Heart left ventricle (tissue), 16 donors: ENCODE data around the gene PCGF3. TPM values are rescaled to one million over a fixed set of nuclear protein-coding genes. Genes with fewer than 3 reads are reported as not detected.

ENCODE experiments used
- ATAC-seq, 4 donors: fragments of 200-7000 bp; cut with Tn5 transposase; one replicate each; pipeline ENCODE4 v1.9.1; 2020 to 2022; ENCODE audit warnings: moderate library complexity in 4 of 4, mild to moderate bottlenecking in 3 of 4, moderate number of reproducible peaks in 1 of 4
- DNase-seq, 5 donors: peaks; one replicate each; pipeline ENCODE4 v3.0.0-alpha.2; 2020
- H3K27ac ChIP-seq, 12 donors: fragments of 200-600 bp; sonication (generic) in 4 of 12; one replicate each; pipeline versions ENCODE4 v1.5.0 to v1.8.0; 2016 to 2022; ENCODE audit warnings: mild to moderate bottlenecking in 2 of 12
- H3K27me3 ChIP-seq, 9 donors: fragments of 200-600 bp; sonication (generic) in 2 of 9; one replicate each; pipeline versions ENCODE4 v1.5.1 to v1.8.0; 2016 to 2022; ENCODE audit warnings: mild to moderate bottlenecking in 3 of 9
- H3K36me3 ChIP-seq, 9 donors: fragments of 200-600 bp; sonication (generic) in 2 of 9; one replicate each; pipeline versions ENCODE4 v1.5.0 to v1.8.0; 2018 to 2022; ENCODE audit warnings: mild to moderate bottlenecking in 2 of 9
- H3K4me1 ChIP-seq, 12 donors: fragments of 200-600 bp; sonication (generic) in 4 of 12; one replicate each; pipeline versions ENCODE4 v1.5.0 to v1.8.0; 2016 to 2022; ENCODE audit warnings: mild to moderate bottlenecking in 3 of 12
- H3K4me3 ChIP-seq, 12 donors: fragments of 200-600 bp; sonication (generic) in 4 of 12; one replicate each; pipeline versions ENCODE4 v1.5.0 to v1.8.0; 2017 to 2022; ENCODE audit warnings: mild to moderate bottlenecking in 9 of 12, moderate library complexity in 4 of 12
- H3K9me3 ChIP-seq, 12 donors: fragments of 200-600 bp; sonication (generic) in 4 of 12; one replicate each; pipeline versions ENCODE4 v1.5.0 to v1.8.0; 2016 to 2022; ENCODE audit warnings: mild to moderate bottlenecking in 1 of 12
- POLR2A ChIP-seq, 2 donors: fragments of 450-650 bp; IDR thresholded peaks; one replicate each; pipeline ENCODE4 v1.6.1; 2017; ENCODE audit warnings: antibody characterized with exemption in 2 of 2, mild to moderate bottlenecking in 2 of 2, moderate library complexity in 2 of 2
- WGBS, 4 donors: extraction: QIAGEN DNeasy Blood & Tissue Kit in 2 of 4; methylation state at CpG; one replicate each; pipeline versions ENCODE4 v1.1.5 to v1.1.7; 2013 to 2018; 5-methylcytosine and 5-hydroxymethylcytosine counted together
- intact Hi-C, 10 donors: fragments of 100-400 bp; cut with DNase I; formaldehyde crosslinking; loops; one replicate each; pipeline versions ENCODE4 v1.11.1 to v1.14.2; 2022
- polyA plus RNA-seq, 2 donors: library from polyadenylated mRNA; stranded (reverse); fragments of 200-250 nt; gene quantifications; one replicate each; pipeline ENCODE4 v1.2.3, GENCODE V29; 2013
- total RNA-seq, 9 donors: library from RNA; depleted of rRNA in 2 of 9; stranded (reverse); fragments of >200 nt in 2 of 9; fragmentation: NEBNext Ultra II Directional in 3 of 9; extraction: Animal tissue kit (Norgen Biotek cat#: 25700) in 3 of 9; gene quantifications; one replicate each; pipeline versions ENCODE4 v1.1.0 to v1.2.4, GENCODE V29; 2016 to 2023
- TF ChIP-seq, protein P1 (sequence below), 12 donors: fragments of 200-600 bp; sonication (generic) in 4 of 12; IDR thresholded peaks; one replicate each; pipeline versions ENCODE4 v1.5.0 to v1.8.0; 2018 to 2022; ENCODE audit warnings: antibody characterized with exemption in 12 of 12, mild to moderate bottlenecking in 5 of 12
- donor health status: ischemic (EF 13 %, LVEDD 7.1; RV severe dilation, severe dysfunction).
- donor health status: healthy with polysubstance abuse.
- donor health status: DM: no; HTN: yes; CAD: no.
- donor health status: DM: no; HTN: no; CAD: no.
- donor health status: ischemic (EF 25% LVEDD 6.9; RV normal size, moderate dysfunction).
- donor health status: ischemic (EF 25% LVEDD 5.7; RV mildly dilated, moderate dysfunction).
- donor health status: healthy.
- donor health status: DM: yes; HTN: yes; CAD: no.
- donor health status: ischemic (EF 35%, LVEDD 5.7; RV mildly dilated, moderate dysfunction).
- donor health status: nonischemic (EF 11% LVEDD 7.7; RV severe dilation, severe dysfunction).
- donor health status: DM: yes; HTN: yes; CAD: no.
- donor health status: PGD.
- donor health status: ischemic (EF 29% LVEDD 5.4; RV normal size, mild dysfunction).
- donor health status: nonischemic (EF 23%, LVEDD 6.1; RV moderate dilation, normal function).

PCGF3 gene
- total and polyA plus RNA-seq, 11 donors, result 16.2 to 45.7 (median 22.5) TPM

DNA sequence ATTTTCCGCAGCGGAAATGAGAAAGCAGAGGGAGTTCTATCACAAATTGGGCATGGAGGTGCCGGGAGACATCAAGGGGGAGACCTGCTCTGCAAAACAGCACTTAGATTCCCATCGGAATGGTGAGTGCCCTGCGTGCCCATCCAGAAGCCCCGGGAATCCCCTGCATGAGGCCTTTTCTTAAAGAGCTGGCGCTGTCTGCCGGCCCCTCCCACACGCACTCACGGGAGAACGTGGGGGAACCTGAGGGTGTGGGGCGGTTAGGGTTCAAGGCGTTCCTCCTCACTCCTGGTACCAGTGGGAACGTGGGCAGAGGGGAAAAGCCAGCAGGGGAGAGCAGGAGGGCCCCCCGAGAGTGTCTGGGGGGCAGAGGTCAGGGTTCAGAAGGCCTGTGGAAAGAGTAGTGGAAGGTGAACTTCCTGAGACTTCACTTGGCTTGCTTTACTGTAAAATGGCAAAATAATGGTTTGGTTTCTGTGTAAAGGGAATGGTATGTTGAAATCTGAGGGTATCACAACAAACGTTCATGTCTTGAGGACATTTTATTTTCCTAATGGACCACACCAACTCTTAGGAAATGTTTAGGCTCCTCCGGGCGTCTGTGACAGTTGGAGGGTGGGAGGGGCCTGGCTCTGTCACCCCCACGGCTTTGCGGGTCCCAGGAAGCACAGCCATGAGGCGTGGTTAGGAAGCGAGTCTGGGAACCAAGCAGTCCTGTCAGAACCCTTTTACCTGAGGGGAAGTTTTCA lies 38.0 kb downstream of the PCGF3 start:
- no peak overlapping the region for H3K4me3 ChIP-seq
- H3K4me1 ChIP-seq, result no peaks in the 10 kb centered on the region
- H3K36me3 ChIP-seq, result peaks cover 0 to 59% (median 43%) of the 10 kb centered on the region in 9 donors
- H3K27me3 ChIP-seq, result no peaks in the 10 kb centered on the region
- TF ChIP-seq, protein P1, sequence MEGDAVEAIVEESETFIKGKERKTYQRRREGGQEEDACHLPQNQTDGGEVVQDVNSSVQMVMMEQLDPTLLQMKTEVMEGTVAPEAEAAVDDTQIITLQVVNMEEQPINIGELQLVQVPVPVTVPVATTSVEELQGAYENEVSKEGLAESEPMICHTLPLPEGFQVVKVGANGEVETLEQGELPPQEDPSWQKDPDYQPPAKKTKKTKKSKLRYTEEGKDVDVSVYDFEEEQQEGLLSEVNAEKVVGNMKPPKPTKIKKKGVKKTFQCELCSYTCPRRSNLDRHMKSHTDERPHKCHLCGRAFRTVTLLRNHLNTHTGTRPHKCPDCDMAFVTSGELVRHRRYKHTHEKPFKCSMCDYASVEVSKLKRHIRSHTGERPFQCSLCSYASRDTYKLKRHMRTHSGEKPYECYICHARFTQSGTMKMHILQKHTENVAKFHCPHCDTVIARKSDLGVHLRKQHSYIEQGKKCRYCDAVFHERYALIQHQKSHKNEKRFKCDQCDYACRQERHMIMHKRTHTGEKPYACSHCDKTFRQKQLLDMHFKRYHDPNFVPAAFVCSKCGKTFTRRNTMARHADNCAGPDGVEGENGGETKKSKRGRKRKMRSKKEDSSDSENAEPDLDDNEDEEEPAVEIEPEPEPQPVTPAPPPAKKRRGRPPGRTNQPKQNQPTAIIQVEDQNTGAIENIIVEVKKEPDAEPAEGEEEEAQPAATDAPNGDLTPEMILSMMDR (IDR thresholded peaks at IDR 0.05), result no peak
- no peak overlapping the region for H3K27ac ChIP-seq
- intact Hi-C loops, result loop anchor here in 5 of 10 donors (5.0 to 10.0 kb wide), 3 partner anchors 241 to 251 kb away; partner anchors contain the start of genes IDUA (in 4 of the 5) and SLC26A1 (in 1 of the 5)
- peak in 1 of 5 donors; percentile 20 for DNase-seq
- no peaks in the 10 kb centered on the region for H3K9me3 ChIP-seq
- ATAC-seq, result no peak
- 82 to 86% (median 84%) methylated on average over 22 of the region's 22 CpGs for WGBS, 4 donors

DNA sequence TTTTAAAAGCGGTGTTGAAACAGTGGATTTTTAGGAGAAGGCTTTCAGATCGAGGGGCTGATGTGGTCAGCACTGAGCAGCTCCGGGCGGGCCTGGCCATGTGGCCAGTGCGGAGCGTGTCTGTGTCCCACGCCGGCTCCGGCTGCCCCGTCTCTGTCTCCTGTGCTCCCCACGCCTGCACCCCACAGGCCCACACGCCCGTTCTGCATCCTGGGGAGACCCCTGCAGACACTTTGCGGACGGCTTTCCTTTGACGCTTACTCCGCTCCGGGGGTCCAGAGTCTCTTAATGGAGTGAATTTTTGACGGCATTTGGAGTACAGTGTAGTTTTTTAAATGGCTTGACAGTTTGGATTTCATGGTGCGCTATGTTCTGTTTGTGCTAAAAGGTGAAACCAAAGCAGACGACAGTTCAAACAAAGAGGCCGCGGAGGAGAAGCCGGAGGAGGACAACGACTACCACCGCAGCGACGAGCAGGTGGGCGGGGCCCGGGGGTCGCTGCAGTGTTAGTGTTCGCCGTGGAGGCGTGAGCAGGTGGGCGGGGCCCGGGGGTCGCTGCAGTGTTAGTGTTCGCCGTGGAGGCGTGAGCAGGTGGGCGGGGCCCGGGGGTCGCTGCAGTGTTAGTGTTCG lies 38.7 kb downstream of the PCGF3 start:
- intact Hi-C loops, result loop anchor here in 5 of 10 donors (5.0 to 10.0 kb wide), 3 partner anchors 240 to 250 kb away; partner anchors contain the start of genes IDUA (in 4 of the 5) and SLC26A1 (in 1 of the 5)
- Histone ChIP-seq H3K4me1 (no peaks in the 10 kb centered on the region), H3K36me3 (peaks cover 0 to 54% (median 40%) of the 10 kb centered on the region in 9 donors), H3K9me3 (no peaks in the 10 kb centered on the region), H3K4me3 (no peak overlapping the region), H3K27ac (no peak overlapping the region), H3K27me3 (no peaks in the 10 kb centered on the region)
- ATAC-seq (no peak), DNase-seq (peak in 1 of 5 donors; percentile 35)
- TF ChIP-seq, protein P1 (IDR thresholded peaks at IDR 0.05), result no peak
- TF ChIP-seq POLR2A (IDR thresholded peaks at IDR 0.05), result no peak
- 90 to 97% (median 92%) methylated on average over 30 to 36 of the region's 44 CpGs for whole genome bisulfite sequencing, 4 donors

DNA sequence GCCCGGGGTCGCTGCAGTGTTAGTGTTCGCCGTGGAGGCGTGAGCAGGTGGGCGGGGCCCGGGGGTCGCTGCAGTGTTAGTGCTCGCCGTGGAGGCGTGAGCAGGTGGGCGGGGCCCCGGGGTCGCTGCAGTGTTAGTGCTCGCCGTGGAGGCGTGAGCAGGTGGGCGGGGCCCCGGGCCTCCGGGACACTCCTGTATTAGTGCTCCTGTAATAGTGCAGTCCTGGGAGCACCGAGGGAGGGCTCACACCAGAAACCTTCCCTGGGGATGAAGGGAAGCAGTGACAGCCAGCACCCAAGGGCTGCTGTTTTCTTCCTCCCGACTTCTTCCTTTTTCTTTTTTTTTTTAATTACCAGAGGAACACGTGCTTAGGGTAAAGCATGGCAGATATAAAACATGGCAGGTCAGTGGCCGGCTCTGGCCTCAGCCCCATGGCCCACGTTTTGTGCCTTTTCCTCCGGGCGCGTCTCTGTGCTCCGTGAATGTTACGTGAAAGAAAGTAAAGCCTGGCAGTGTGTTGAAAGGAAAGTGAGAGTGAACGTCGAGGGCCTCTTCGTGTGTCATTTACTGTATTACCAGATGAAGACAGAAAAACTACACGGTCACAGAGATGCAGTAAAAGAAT lies 42.0 kb downstream of the PCGF3 start:
- Histone ChIP-seq H3K36me3 (peaks cover 0 to 46% (median 23%) of the 10 kb centered on the region in 9 donors), H3K27ac (no peak overlapping the region), H3K27me3 (no peaks in the 10 kb centered on the region), H3K4me3 (no peak overlapping the region), H3K4me1 (peaks cover 0 to 22% (median 8%) of the 10 kb centered on the region in 12 donors), H3K9me3 (no peaks in the 10 kb centered on the region)
- intact Hi-C loops, result loop anchor here in 3 of 10 donors (10.0 kb wide), 2 partner anchors 237 to 247 kb away; partner anchors contain the start of genes IDUA (in 2 of the 3) and SLC26A1 (in 1 of the 3)
- TF ChIP-seq, protein P1 (IDR thresholded peaks at IDR 0.05), result no peak
- TF ChIP-seq POLR2A (IDR thresholded peaks at IDR 0.05), result no peak
- DNase-seq (no peak), ATAC-seq (no peak)
- WGBS, 4 donors, result 91 to 95% (median 95%) methylated on average over 18 to 22 of the region's 34 CpGs
